Measurements from ENCODE around the gene POLE4.

Gene POLE4

DNA sequence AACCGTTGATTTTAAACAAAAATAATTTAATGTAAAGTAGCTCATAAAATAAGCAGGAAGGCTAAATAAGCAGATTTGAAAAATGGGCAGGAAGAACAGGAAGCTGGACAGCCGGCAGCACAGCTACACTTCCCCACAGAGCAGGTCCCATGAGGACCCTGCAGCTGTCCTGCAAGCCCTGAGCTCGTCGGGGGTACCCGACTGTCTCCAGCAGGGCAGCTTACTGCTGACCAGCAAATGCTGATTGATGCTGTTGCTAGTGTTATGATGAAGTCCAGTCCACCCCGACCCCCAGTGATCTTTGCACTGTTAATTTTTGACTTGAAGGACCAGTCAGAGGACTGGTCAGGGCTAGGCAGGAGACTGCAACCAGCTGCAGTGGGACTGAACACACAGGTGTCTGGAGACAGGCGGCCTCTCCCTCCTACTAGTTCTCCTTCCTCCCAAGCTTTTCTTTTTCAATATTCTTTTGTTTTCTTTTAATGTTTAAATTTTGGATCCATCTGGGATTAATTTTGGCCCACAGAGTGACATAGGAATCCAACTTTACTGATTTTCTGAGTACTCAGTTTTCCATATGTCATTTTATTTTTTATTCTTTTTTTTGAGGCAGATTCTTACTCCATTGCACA, 27.7 kb downstream of the POLE4 start:
- DNase-seq (ENCODE audit: insufficient read length, low spot score): no peak
- FAIRE-seq: no peak

GRCh38 chr2:74991977-74992376, 33.5 kb downstream of the POLE4 start:
- DNase-seq (ENCODE audit: insufficient read length, low spot score) (no peak), FAIRE-seq (peak; percentile 28)

DNA sequence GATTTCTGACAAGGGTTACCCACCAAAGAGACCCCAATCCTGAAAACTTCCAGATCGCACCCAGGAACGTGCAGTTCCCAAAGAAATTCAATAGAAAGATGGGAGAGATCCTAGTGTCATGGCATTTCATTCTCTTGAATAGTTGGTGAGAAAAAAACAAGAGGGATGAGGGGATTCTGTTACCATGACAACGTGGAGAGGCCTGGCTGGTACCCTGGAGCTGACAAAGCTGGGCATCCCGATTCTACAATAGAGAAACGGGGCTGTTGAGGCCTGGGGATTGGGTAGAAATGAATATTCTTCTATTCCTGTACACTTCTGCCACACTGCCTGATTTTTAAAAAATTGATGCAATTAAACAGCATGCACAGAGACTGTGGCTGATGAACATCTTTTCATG, 41.0 kb downstream of the POLE4 start:
- no peak for FAIRE-seq
- DNase-seq (ENCODE audit: insufficient read length, low spot score): no peak

DNA sequence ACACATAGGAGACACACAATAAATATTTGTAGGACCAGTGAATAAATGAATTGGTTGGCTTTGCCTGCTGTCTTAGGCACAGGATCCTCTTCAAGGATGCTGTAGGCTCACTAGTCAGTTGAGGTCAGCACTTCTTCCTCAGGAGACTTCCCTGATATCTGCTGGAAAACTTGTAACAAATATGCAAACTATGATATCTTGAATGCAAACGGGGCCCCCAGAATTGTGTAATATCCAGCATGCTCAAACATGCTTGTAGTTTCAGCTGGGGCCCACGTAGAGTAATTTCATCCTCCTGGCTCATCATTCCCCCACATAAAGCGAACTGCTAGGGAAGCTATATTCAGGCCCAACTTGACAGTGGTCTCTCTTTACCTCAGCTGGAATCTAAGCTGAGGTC, 43.6 kb downstream of the POLE4 start:
- DNase-seq (ENCODE audit: insufficient read length, low spot score): peak; percentile 64
- FAIRE-seq: peak; percentile 55

GRCh38 chr2:75003276-75003675, 44.8 kb downstream of the POLE4 start:
- DNase-seq (ENCODE audit: insufficient read length, low spot score) (no peak), FAIRE-seq (no peak)

- no peak for DNase-seq (ENCODE audit: insufficient read length, low spot score)
- no peak for FAIRE-seq
Observed at GRCh38 chr2:75003773-75004172, 45.3 kb downstream of the POLE4 start.

DNA sequence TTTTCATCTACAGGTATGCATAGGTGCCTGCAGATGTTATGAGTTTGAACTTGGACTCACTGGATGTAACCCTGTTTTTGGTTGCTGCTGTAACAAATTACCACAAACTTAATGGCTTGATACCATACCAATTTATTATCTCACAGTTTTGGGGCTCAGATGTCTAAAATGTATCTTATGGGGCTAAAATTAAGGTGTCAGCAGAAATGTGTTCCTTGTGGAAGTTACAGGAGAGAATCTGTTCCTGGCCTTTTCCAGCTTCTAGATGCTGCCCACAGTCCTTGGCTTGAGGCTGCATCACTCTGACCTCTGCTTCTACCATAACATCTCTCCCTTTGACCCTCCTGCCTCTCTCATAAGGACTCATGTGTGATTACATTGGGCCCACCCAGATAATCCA, 47.6 kb downstream of the POLE4 start:
- FAIRE-seq: no peak
- DNase-seq (ENCODE audit: insufficient read length, low spot score): no peak

- FAIRE-seq: no peak
- no peak for DNase-seq (ENCODE audit: insufficient read length, low spot score)
Observed at GRCh38 chr2:75007061-75007460, 48.6 kb downstream of the POLE4 start.

DNA sequence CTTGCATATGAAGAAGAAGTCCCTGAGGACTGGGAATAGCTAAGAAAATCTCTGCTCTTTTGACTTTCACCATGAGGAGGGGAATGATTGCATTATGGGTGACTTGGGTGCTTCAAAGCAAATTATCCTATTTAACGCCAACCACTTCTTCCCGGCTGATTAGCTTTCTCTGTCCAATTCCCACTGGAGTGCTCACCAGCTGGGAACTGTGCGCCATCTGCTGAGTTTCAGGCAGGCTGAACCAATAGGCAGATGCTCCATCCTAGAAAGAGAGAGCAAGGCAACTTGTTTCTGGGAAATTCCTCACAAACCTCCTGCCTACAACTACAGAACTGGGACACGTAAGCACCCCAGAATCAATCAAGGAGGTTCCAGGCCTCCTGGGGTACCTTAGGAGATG, 49.4 kb downstream of the POLE4 start:
- FAIRE-seq: no peak
- DNase-seq (ENCODE audit: insufficient read length, low spot score): no peak

GRCh38 chr2:75010571-75010970, 52.1 kb downstream of the POLE4 start:
- FAIRE-seq (peak; percentile 38), DNase-seq (ENCODE audit: insufficient read length, low spot score) (no peak)

DNA sequence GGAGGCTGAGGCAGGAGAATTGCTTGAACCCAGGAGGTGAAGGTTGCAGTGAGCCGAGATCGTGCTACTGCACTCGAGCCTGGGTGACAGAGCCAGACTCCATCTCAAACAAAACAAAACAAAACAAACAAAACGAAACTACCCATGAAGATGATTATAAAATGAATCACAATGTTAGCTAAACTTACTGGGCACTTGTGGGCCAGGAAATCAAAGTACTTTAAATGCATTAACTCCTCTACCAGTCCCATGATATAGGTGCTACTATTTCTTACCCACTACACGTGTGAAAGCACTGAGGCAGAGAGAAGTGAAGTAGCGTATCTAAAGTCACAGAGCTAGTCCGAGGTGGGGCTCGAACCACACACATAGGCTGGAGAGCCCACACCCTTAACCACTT, 53.6 kb downstream of the POLE4 start:
- DNase-seq (ENCODE audit: insufficient read length, low spot score) (no peak), FAIRE-seq (no peak)

DNA sequence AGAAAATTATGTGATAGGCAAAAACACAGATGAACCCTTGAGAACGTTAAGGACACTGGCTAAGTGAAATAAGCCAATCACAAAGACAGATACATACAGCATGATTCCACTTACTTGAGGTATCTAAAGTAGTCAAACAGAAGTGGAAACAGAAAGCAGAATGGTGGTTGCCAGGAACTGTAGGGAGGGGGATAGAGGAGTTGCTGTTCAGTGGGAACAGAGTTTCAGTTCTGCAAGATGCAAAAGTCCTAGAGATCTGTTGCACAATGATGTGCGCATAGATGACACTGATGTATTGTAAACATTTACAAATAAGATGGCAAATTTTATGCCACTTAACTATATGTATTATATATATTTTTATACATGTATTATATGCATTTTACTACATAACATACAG, 59.7 kb downstream of the POLE4 start:
- peak; percentile 67 for FAIRE-seq
- no peak for DNase-seq (ENCODE audit: insufficient read length, low spot score)
